ENCODE data around the gene PPP1R13B. TPM values are rescaled to one million over a fixed set of nuclear protein-coding genes. Genes with fewer than 3 reads are reported as not detected.

Gene PPP1R13B
- total and polyA plus RNA-seq, 12 donors = 21.6 to 124 (median 75.5) TPM

- TF ChIP-seq, protein P1, sequence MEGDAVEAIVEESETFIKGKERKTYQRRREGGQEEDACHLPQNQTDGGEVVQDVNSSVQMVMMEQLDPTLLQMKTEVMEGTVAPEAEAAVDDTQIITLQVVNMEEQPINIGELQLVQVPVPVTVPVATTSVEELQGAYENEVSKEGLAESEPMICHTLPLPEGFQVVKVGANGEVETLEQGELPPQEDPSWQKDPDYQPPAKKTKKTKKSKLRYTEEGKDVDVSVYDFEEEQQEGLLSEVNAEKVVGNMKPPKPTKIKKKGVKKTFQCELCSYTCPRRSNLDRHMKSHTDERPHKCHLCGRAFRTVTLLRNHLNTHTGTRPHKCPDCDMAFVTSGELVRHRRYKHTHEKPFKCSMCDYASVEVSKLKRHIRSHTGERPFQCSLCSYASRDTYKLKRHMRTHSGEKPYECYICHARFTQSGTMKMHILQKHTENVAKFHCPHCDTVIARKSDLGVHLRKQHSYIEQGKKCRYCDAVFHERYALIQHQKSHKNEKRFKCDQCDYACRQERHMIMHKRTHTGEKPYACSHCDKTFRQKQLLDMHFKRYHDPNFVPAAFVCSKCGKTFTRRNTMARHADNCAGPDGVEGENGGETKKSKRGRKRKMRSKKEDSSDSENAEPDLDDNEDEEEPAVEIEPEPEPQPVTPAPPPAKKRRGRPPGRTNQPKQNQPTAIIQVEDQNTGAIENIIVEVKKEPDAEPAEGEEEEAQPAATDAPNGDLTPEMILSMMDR (IDR thresholded peaks at IDR 0.05) = no peak
- no peak for DNase-seq
- no peak for ATAC-seq
- H3K4me1 ChIP-seq = peaks cover 16 to 71% (median 58%) of the 10 kb centered on the region in 9 donors
- intact Hi-C loops (cut with DNase I) = no loop called here
- H3K4me3 ChIP-seq = peak overlapping the region; percentile 75 to 99 (median 80)
- peak overlapping the region in 1 of 10 donors; percentile 89 for H3K27ac ChIP-seq
- no peaks in the 10 kb centered on the region for H3K27me3 ChIP-seq
- H3K9me3 ChIP-seq = no peaks in the 10 kb centered on the region
- no peaks in the 10 kb centered on the region for H3K36me3 ChIP-seq
- 78 to 79% methylated on average over 17 of the region's 17 CpGs for WGBS, 2 donors
Measured at GRCh38 chr14:103716899-103717411, 130.4 kb downstream of the PPP1R13B start.

- Histone ChIP-seq H3K9me3 (no peaks in the 10 kb centered on the region), H3K27me3 (no peaks in the 10 kb centered on the region), H3K4me3 (peak overlapping the region; percentile 75 to 99 (median 80)), H3K36me3 (no peaks in the 10 kb centered on the region), H3K4me1 (peaks cover 23 to 72% (median 58%) of the 10 kb centered on the region in 9 donors), H3K27ac (peak overlapping the region; percentile 72 to 92 (median 88))
- ATAC-seq (peak in 1 of 8 donors; percentile 1), DNase-seq (peak in 1 of 2 donors; percentile 53)
- WGBS, 2 donors = 4% methylated on average over 53 to 72 of the region's 72 CpGs
- TF ChIP-seq, protein P1 (IDR thresholded peaks at IDR 0.05) = no peak
- intact Hi-C loops (cut with DNase I) = no loop called here
Measured at GRCh38 chr14:103716091-103716801, 131.1 kb downstream of the PPP1R13B start.

- intact Hi-C loops (cut with DNase I) = no loop called here
- no peaks in the 10 kb centered on the region for H3K9me3 ChIP-seq
- peak; percentile 94 to 98 (median 96) for ATAC-seq
- H3K36me3 ChIP-seq = no peaks in the 10 kb centered on the region
- no peaks in the 10 kb centered on the region for H3K27me3 ChIP-seq
- TF ChIP-seq, protein P1 (IDR thresholded peaks at IDR 0.05) = no peak
- peak within 1 kb of the TSS; percentile 75 to 99 (median 80) for H3K4me3 ChIP-seq
- H3K27ac ChIP-seq = peak within 1 kb of the TSS; percentile 72 to 92 (median 88)
- DNase-seq = peak; percentile 99 to 100
- H3K4me1 ChIP-seq = peaks cover 23 to 79% (median 61%) of the 10 kb centered on the region in 9 donors
- WGBS, 2 donors = 1% methylated on average over 107 to 120 of the region's 121 CpGs
Measured at GRCh38 chr14:103715052-103716000, 132.0 kb downstream of the PPP1R13B start, which contains the start of the genes XRCC3 and ZFYVE21. Gene XRCC3, minus strand, starts transcription at chr14:103715451. Its CDS starts 4,364 bp downstream, at chr14:103711087. Gene ZFYVE21, plus strand, starts transcription at chr14:103715810. Its CDS starts 32 bp downstream, at chr14:103715842.
